GM23338 (cell line): ENCODE data around the gene THRA. TPM values are rescaled to one million over a fixed set of nuclear protein-coding genes. Genes with fewer than 3 reads are reported as not detected.
A peak's percentile ranks its signal among the peaks of the same experiment; 100 is the strongest.

Experiments used
- ATAC-seq: fragments of 200-7000 bp; cut with Tn5 transposase; 3 replicates; pipeline ENCODE4 v1.9.1; 2020
- DNase-seq: peaks from one replicate; pipeline ENCODE4 v3.0.0-alpha.2; 2015; ENCODE audit warnings: low spot score
- H2AFZ ChIP-seq: fragments of 200-600 bp; sonication (generic); 2 replicates; pipeline ENCODE4 v1.8.0; 2016; ENCODE audit warnings: antibody characterized with exemption, mild to moderate bottlenecking, moderate library complexity
- H3F3A ChIP-seq: fragments of 200-600 bp; sonication (generic); replicated peaks from 2 replicates; pipeline ENCODE4 v1.8.0; 2017; ENCODE audit warnings: antibody characterized with exemption, mixed run types, low read depth
- H3K27ac ChIP-seq: fragments of 200-600 bp; sonication (generic); 2 replicates; pipeline ENCODE4 v1.6.1; 2016; ENCODE audit warnings: low read depth
- H3K27me3 ChIP-seq: fragments of 200-600 bp; sonication (generic); 2 replicates; pipeline ENCODE4 v1.8.0; 2016; ENCODE audit warnings: mild to moderate bottlenecking, mixed run types, moderate library complexity; ENCODE audit not compliant: insufficient read depth
- H3K36me3 ChIP-seq: fragments of 200-600 bp; sonication (generic); 2 replicates; pipeline ENCODE4 v1.8.0; 2016; ENCODE audit warnings: mild to moderate bottlenecking; ENCODE audit not compliant: insufficient read depth
- H3K4me1 ChIP-seq: fragments of 200-600 bp; sonication (generic); 2 replicates; pipeline ENCODE4 v1.8.0; 2016; ENCODE audit warnings: mild to moderate bottlenecking, moderate library complexity; ENCODE audit not compliant: insufficient read depth
- H3K4me2 ChIP-seq: fragments of 200-600 bp; sonication (generic); 2 replicates; pipeline ENCODE4 v1.7.1; 2017; ENCODE audit warnings: mixed run types
- H3K4me3 ChIP-seq: fragments of 200-600 bp; sonication (generic); 2 replicates; pipeline ENCODE4 v1.6.1; 2016; ENCODE audit warnings: mixed run types
- H3K79me2 ChIP-seq: fragments of 200-600 bp; sonication (generic); replicated peaks from 2 replicates; pipeline ENCODE4 v1.8.0; 2017; ENCODE audit warnings: mild to moderate bottlenecking; ENCODE audit not compliant: insufficient read depth
- H3K9me2 ChIP-seq: fragments of 200-600 bp; sonication (generic); 2 replicates; pipeline ENCODE4 v1.8.0; 2017; ENCODE audit not compliant: insufficient read depth
- H4K20me1 ChIP-seq: fragments of 200-600 bp; sonication (generic); replicated peaks from 2 replicates; pipeline ENCODE4 v1.8.0; 2017; ENCODE audit warnings: mild to moderate bottlenecking; ENCODE audit not compliant: insufficient read depth
- H3K27ac Mint-ChIP-seq: 2 replicates; pipeline ENCODE4 v1.8.0; 2020; ENCODE audit warnings: inconsistent platforms, mild to moderate bottlenecking, moderate library complexity, mixed read lengths
- H3K27me3 Mint-ChIP-seq: 3 replicates; pipeline ENCODE4 v1.8.0; 2022; ENCODE audit warnings: low read depth, mild to moderate bottlenecking, moderate library complexity, mixed read lengths, inconsistent platforms; ENCODE audit not compliant: insufficient read depth, poor library complexity
- H3K36me3 Mint-ChIP-seq: 3 replicates; pipeline ENCODE4 v1.8.0; 2021; ENCODE audit warnings: low read depth, mild to moderate bottlenecking, inconsistent platforms, moderate library complexity, mixed read lengths
- H3K4me1 Mint-ChIP-seq: 3 replicates; pipeline ENCODE4 v1.8.0; 2020; ENCODE audit warnings: mild to moderate bottlenecking, inconsistent platforms, mixed read lengths
- H3K4me3 Mint-ChIP-seq: 3 replicates; pipeline ENCODE4 v1.8.0; 2021; ENCODE audit warnings: moderate library complexity, mild to moderate bottlenecking, inconsistent platforms, mixed read lengths
- H3K9me3 Mint-ChIP-seq: 3 replicates; pipeline ENCODE4 v1.8.0; 2020; ENCODE audit warnings: moderate library complexity, mild to moderate bottlenecking, inconsistent platforms, mixed read lengths
- CTCF ChIP-seq, 2 experiments: fragments of 200-600 bp in 1 of 2; sonication (generic) in 1 of 2; conservative IDR thresholded peaks; 2 replicates each; pipeline versions ENCODE4 v1.5.1 to v1.6.1; 2016 to 2017; ENCODE audit warnings: antibody characterized with exemption in 2 of 2, low read depth in 2 of 2, mild to moderate bottlenecking in 2 of 2, moderate library complexity in 1 of 2
- ETS1 ChIP-seq: IDR thresholded peaks from 2 replicates; pipeline ENCODE4 v1.6.1; 2016; ENCODE audit warnings: antibody characterized with exemption
- EZH2 ChIP-seq: fragments of 200-600 bp; sonication (generic); IDR thresholded peaks from one replicate; pipeline ENCODE4 v1.8.0; 2017; ENCODE audit warnings: antibody characterized with exemption, mild to moderate bottlenecking, low read depth; ENCODE audit not compliant: unreplicated experiment
- JUNB ChIP-seq: IDR thresholded peaks from one replicate; pipeline ENCODE4 v1.6.1; 2016; ENCODE audit warnings: antibody characterized with exemption; ENCODE audit not compliant: unreplicated experiment
- ZNF462 ChIP-seq: fragments of 250-450 bp; sonication (Bioruptor Pico); IDR thresholded peaks from 2 replicates; pipeline ENCODE4 v1.5.0; 2020; ENCODE audit warnings: mild to moderate bottlenecking, moderate library complexity
- polyA plus RNA-seq: library from polyadenylated mRNA; unstranded; fragments of >200 nt; fragmentation: Nextera tagmentation; extraction: Ambion mirVana; gene quantifications from 2 replicates; pipeline ENCODE4 v1.2.1, GENCODE V29; 2016
- total RNA-seq: library from RNA; depleted of rRNA; stranded (reverse); fragments of >200 nt; shearing (Covaris generic); gene quantifications from 2 replicates; pipeline ENCODE4 v1.2.3, GENCODE V29; 2014

The THRA gene
- total and polyA plus RNA-seq, 2 experiments from 2014 or later = 3.4 to 10.5 TPM

GRCh38 chr17:40025559-40025958 lies 37.2 kb upstream of the THRA start (continued):
- TF ChIP-seq CTCF (conservative IDR thresholded peaks at IDR 0.05; ENCODE audit: low read depth in 2 of 2) = no peak

- Histone ChIP-seq H3K4me2 (0 out of 2 replicates have a peak overlapping the region, but pooled peaks have one; percentile 26), H3F3A (peaks cover 18% of the 10 kb centered on the region), H3K27me3 (no peaks in the 10 kb centered on the region), H3K9me2 (no peaks in the 10 kb centered on the region), H3K4me1 (no peaks in the 10 kb centered on the region), H4K20me1 (no peaks in the 10 kb centered on the region), H3K27ac (no peak overlapping the region), H3K4me3 (no peak overlapping the region), H3K36me3 (peaks cover 12% of the 10 kb centered on the region; the same call in 1 of the 2 replicates), H3K79me2 (no peaks in the 10 kb centered on the region), H2AFZ (no peak overlapping the region)
- Mint-ChIP-seq H3K27ac (no peak overlapping the region), H3K4me1 (peaks cover 6% of the 10 kb centered on the region; the same call in 2 of the 3 replicates), H3K9me3 (no peaks in the 10 kb centered on the region), H3K4me3 (no peak overlapping the region), H3K27me3 (peaks cover 8% of the 10 kb centered on the region), H3K36me3 (peaks cover 63% of the 10 kb centered on the region)
- ATAC-seq (no peak), DNase-seq (no peak)
- TF ChIP-seq EZH2 (no peak), ETS1 (no peak), ZNF462 (CRISPR knock-in tag) (no peak), JUNB (no peak)
Measured at GRCh38 chr17:40025991-40026815, 36.6 kb upstream of the THRA start.
